GM12874 (cell line): ENCODE measurements around the gene SLC23A3.
A peak's percentile ranks its signal among the peaks of the same experiment; 100 is the strongest.

Experiments used
- CTCF ChIP-seq: IDR thresholded peaks from 2 replicates; pipeline ENCODE4 v1.5.1; 2011; ENCODE audit warnings: low read depth, mild to moderate bottlenecking, control low read depth, low read length, moderate library complexity; ENCODE audit not compliant: insufficient read depth

SLC23A3 gene

GRCh38 chr2:219175928-219176817 lies 6.3 kb upstream of the SLC23A3 start:
- TF ChIP-seq CTCF, result no peak

DNA sequence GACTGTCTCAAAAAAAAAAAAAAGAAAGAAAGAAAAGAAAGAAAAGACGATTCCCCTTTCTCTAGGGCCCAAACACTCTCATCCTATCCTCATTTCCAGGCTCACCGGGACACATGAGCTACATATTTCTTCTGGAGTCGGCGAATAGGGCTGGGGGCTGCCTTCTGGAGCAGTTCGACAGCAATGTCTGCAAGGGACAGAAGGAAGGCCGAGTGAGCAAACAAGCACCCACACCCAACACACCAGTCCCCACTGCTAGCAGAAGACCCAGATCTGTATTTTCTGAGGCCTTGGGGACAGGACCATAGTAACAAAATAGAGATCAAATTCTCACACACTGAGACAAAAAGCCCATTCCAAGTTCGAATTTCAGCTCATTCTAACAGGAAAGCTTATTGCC lies 5.7 kb upstream of the SLC23A3 start:
- no peak for TF ChIP-seq CTCF

DNA sequence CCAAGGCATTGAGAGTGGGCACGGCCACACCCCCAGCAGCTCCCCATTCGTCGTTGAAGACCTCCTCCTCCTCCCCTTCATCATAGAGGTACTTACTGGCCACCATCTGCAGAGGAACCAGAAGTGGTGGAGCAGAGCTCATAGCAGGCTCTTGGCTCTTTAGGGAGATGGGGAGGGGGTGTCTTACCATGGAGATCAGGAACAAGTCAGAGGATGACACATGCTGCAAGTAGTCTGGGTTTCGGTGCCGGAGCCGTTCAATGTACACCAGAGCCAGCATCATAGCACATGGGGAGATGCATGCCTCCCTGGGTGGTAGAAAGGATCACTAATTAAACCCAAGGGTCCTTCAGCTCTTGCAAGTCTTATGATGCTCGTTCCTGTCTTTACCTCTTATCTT lies 5.0 kb upstream of the SLC23A3 start:
- no peak for TF ChIP-seq CTCF

- TF ChIP-seq CTCF, result no peak
Observed at GRCh38 chr2:219174146-219174545, 4.3 kb upstream of the SLC23A3 start.

GRCh38 chr2:219173176-219173575 lies 3.3 kb upstream of the SLC23A3 start:
- TF ChIP-seq CTCF, result no peak

DNA sequence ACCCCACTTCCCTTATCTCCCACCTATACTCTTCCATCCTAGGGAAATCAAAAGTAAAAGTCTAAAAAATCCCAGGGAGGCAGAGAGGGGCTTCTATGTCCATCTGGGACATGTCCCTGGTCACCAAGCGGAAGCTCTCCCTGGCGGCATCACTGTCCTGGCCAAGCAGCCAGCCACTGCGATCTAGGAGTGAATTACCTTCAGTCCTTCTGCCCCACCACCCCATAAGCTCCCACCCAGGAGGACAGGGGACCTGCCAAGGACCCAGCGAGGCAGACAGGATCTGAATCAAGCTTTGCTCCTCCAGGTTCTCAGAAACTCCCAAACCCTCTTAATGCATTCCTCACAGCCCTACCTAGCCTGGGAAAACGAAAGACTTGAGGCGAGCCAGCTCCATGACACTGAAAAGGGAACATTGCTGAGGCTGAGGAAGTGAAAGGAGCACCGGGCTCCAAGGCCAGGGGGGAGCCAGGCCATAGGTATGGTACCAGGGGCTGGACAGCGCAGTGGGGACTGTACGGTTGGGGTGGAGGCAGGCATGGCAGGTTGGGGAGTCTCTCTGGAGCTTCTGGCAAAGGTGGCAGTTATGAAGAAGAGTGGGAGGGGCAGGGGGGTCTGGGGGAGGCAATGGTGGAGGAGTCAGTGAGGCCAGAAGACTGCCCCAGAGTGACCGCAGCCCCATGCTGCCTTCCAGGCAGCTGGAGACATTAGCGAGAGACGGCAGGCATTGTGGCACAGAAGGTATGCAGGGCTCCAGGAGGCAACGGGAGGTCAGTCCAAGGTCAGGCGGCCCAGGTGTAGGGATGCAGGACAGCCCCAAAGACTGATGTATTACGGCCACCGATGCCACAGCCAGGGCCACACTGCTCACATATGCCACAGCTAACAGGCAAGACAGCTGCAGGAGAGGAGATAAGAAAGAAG lies 2.7 kb upstream of the SLC23A3 start:
- no peak for TF ChIP-seq CTCF

DNA sequence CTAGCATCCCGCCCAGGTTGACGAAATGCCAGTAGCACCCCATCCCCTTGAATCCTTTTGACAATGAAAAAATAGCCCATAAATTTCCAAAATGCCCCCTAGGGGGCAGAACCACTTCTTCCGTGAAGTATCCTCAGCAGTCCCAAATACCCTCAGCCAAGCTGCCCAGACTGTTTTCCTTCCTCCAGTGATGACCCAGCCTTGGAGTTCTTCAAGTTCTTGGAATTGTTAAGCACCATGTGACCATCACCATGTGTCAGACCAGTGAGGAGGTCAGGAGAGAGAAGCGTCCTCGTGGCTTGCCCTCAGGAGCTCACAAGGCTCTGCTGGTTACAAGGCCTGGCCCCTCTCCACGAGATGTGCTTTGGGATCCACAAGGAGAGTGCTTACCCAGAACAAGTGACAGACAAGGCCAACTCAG lies 1.4 kb upstream of the SLC23A3 start:
- peak; percentile 57 for TF ChIP-seq CTCF
